Parathyroid adenoma (tissue), 2 donors: ENCODE data around the gene HSD3B1.

ENCODE experiments used
- H2AFZ ChIP-seq: fragments of 300-600 bp; sonication (generic); one replicate; pipeline ENCODE4 v1.7.0; 2017; ENCODE audit warnings: antibody characterized with exemption, mild to moderate bottlenecking
- H3K27ac ChIP-seq: fragments of 300-600 bp; sonication (generic); one replicate; pipeline ENCODE4 v1.7.0; 2017
- H3K27me3 ChIP-seq: fragments of 300-600 bp; sonication (generic); one replicate; pipeline ENCODE4 v1.7.0; 2017; ENCODE audit warnings: low read length; ENCODE audit not compliant: control insufficient read depth, insufficient read depth
- H3K36me3 ChIP-seq: fragments of 300-600 bp; sonication (generic); one replicate; pipeline ENCODE4 v1.7.0; 2017; ENCODE audit warnings: low read length; ENCODE audit not compliant: control insufficient read depth, insufficient read depth
- H3K4me1 ChIP-seq: fragments of 300-600 bp; sonication (generic); one replicate; pipeline ENCODE4 v1.7.0; 2017; ENCODE audit warnings: control low read depth
- H3K4me2 ChIP-seq: fragments of 300-600 bp; sonication (generic); one replicate; pipeline ENCODE4 v1.7.0; 2017; ENCODE audit warnings: low read length
- H3K4me3 ChIP-seq: fragments of 300-600 bp; sonication (generic); one replicate; pipeline ENCODE4 v1.7.0; 2017; ENCODE audit warnings: low read depth, low read length
- H3K79me2 ChIP-seq: fragments of 300-600 bp; sonication (generic); one replicate; pipeline ENCODE4 v1.7.0; 2017; ENCODE audit warnings: control low read depth
- H3K9ac ChIP-seq: fragments of 300-600 bp; sonication (generic); one replicate; pipeline ENCODE4 v1.7.0; 2017; ENCODE audit warnings: mild to moderate bottlenecking
- H3K9me3 ChIP-seq: fragments of 300-600 bp; sonication (generic); one replicate; pipeline ENCODE4 v1.7.0; 2017; ENCODE audit warnings: low read length; ENCODE audit not compliant: control insufficient read depth
- CTCF ChIP-seq: fragments of 300-600 bp; sonication (generic); IDR thresholded peaks from one replicate; pipeline ENCODE4 v1.7.0; 2017; ENCODE audit warnings: antibody characterized with exemption, mild to moderate bottlenecking
- donor health status: primary hyperparathyroidism.

HSD3B1 gene

GRCh38 chr1:119485201-119485600 lies 21.8 kb upstream of the HSD3B1 start:
- TF ChIP-seq CTCF: no peak
- Histone ChIP-seq H3K27me3 (no peaks in the 10 kb centered on the region), H3K27ac (no peak overlapping the region), H3K36me3 (no peaks in the 10 kb centered on the region), H2AFZ (no peak overlapping the region), H3K4me2 (no peak overlapping the region), H3K9ac (no peak overlapping the region), H3K4me3 (no peak overlapping the region), H3K4me1 (no peaks in the 10 kb centered on the region), H3K9me3 (no peaks in the 10 kb centered on the region), H3K79me2 (no peaks in the 10 kb centered on the region)

- Histone ChIP-seq H3K27ac (no peak overlapping the region), H3K4me2 (no peak overlapping the region), H3K4me3 (no peak overlapping the region), H3K4me1 (no peaks in the 10 kb centered on the region), H3K9me3 (no peaks in the 10 kb centered on the region), H2AFZ (no peak overlapping the region), H3K27me3 (no peaks in the 10 kb centered on the region), H3K36me3 (no peaks in the 10 kb centered on the region), H3K79me2 (no peaks in the 10 kb centered on the region), H3K9ac (no peak overlapping the region)
- TF ChIP-seq CTCF: no peak
These were observed 18.8 kb upstream of the HSD3B1 start for GRCh38 chr1:119488216-119488615.

- Histone ChIP-seq H3K27me3 (no peaks in the 10 kb centered on the region), H2AFZ (no peak overlapping the region), H3K9ac (no peak overlapping the region), H3K79me2 (no peaks in the 10 kb centered on the region), H3K36me3 (no peaks in the 10 kb centered on the region), H3K4me2 (no peak overlapping the region), H3K27ac (no peak overlapping the region), H3K4me3 (no peak overlapping the region), H3K9me3 (no peaks in the 10 kb centered on the region), H3K4me1 (no peaks in the 10 kb centered on the region)
- no peak for TF ChIP-seq CTCF
These were observed 17.8 kb upstream of the HSD3B1 start for GRCh38 chr1:119489201-119489600.

- no peaks in the 10 kb centered on the region for H3K36me3 ChIP-seq
- H3K79me2 ChIP-seq: no peaks in the 10 kb centered on the region
- no peak overlapping the region for H3K4me3 ChIP-seq
- no peak overlapping the region for H3K27ac ChIP-seq
- H3K4me1 ChIP-seq: no peaks in the 10 kb centered on the region
- H2AFZ ChIP-seq: no peak overlapping the region
- no peaks in the 10 kb centered on the region for H3K9me3 ChIP-seq
- TF ChIP-seq CTCF: no peak
- no peak overlapping the region for H3K9ac ChIP-seq
- no peaks in the 10 kb centered on the region for H3K27me3 ChIP-seq
- no peak overlapping the region for H3K4me2 ChIP-seq
These were observed 16.1 kb upstream of the HSD3B1 start for GRCh38 chr1:119490925-119491324.

- no peak overlapping the region for H2AFZ ChIP-seq
- H3K79me2 ChIP-seq: no peaks in the 10 kb centered on the region
- H3K27ac ChIP-seq: no peak overlapping the region
- peaks cover 4% of the 10 kb centered on the region for H3K9me3 ChIP-seq
- H3K4me3 ChIP-seq: no peak overlapping the region
- no peak for TF ChIP-seq CTCF
- no peak overlapping the region for H3K9ac ChIP-seq
- no peaks in the 10 kb centered on the region for H3K27me3 ChIP-seq
- H3K36me3 ChIP-seq: no peaks in the 10 kb centered on the region
- H3K4me2 ChIP-seq: no peak overlapping the region
- H3K4me1 ChIP-seq: no peaks in the 10 kb centered on the region
These were observed 14.2 kb upstream of the HSD3B1 start for GRCh38 chr1:119492763-119493162.
